Stimulated activated memory B cell treated with anti-CD40 and anti-IgM and Interleukin-4, amounts not matched to agents 10 μg/mL and 1 μg/mL and 100 μg/mL, for 72 hours (primary cell): Measurements from ENCODE around the gene KDM4F.

ENCODE experiments used
- ATAC-seq: fragments of 150-1000 bp; cut with Tn5 transposase; 2 replicates; pipeline ENCODE4 v1.10.0; 2021
- H3K27ac Mint-ChIP-seq: one replicate; pipeline ENCODE4 v1.8.0; 2022; ENCODE audit warnings: mild to moderate bottlenecking, mixed read lengths
- H3K27me3 Mint-ChIP-seq: one replicate; pipeline ENCODE4 v1.8.0; 2022; ENCODE audit warnings: mixed read lengths
- H3K36me3 Mint-ChIP-seq: one replicate; pipeline ENCODE4 v1.8.0; 2022; ENCODE audit warnings: mixed read lengths
- H3K4me1 Mint-ChIP-seq: one replicate; pipeline ENCODE4 v1.8.0; 2022; ENCODE audit warnings: mixed read lengths
- H3K4me3 Mint-ChIP-seq: one replicate; pipeline ENCODE4 v1.8.0; 2022; ENCODE audit warnings: mild to moderate bottlenecking, moderate library complexity, mixed read lengths
- H3K9me3 Mint-ChIP-seq: one replicate; pipeline ENCODE4 v1.8.0; 2022; ENCODE audit warnings: mixed read lengths

The KDM4F gene

DNA sequence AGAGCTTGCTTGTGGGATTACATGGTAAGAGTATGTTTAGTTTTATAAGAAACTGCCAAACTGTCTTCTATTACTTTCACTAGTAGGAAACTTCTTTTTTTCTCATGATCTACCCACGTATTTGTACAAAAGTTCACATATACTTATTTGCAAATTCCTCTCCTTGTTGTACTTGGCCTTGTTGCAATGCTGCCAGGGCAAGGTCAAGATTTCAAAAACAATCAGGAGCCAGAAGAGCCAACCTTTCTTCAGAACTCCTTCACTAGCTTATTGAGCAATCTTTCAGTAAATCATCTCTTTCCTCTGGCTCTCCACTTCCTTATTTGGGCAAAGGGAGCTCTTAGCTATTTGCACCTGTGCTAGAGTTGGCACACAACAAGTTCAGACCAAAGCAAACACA is 27.2 kb downstream of the KDM4F start:
- ATAC-seq: no peak
- no peak overlapping the region for H3K4me3 Mint-ChIP-seq
- H3K9me3 Mint-ChIP-seq: no peaks in the 10 kb centered on the region
- no peak overlapping the region for H3K27ac Mint-ChIP-seq
- no peaks in the 10 kb centered on the region for H3K27me3 Mint-ChIP-seq
- peaks cover 6% of the 10 kb centered on the region for H3K36me3 Mint-ChIP-seq
- H3K4me1 Mint-ChIP-seq: peaks cover 12% of the 10 kb centered on the region

DNA sequence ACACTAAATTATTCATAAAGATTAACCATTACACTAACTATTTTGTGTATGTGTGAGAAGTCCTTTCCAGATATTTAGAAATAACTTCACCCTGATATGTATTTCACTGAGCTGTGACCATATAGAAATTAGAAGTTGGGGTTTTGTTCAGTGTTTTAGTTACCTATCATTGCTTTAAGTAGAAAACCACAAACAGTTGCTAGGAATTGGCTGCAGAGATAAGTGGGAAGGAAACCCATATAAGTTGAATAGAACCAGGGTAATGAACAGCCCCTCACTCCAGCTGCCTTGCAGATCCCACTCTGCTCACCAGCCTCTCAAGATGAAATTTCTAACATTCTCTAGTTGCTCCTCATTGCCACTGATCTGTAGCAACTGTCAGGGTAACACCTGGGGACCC is 27.8 kb downstream of the KDM4F start:
- no peak overlapping the region for H3K4me3 Mint-ChIP-seq
- no peaks in the 10 kb centered on the region for H3K27me3 Mint-ChIP-seq
- H3K27ac Mint-ChIP-seq: no peak overlapping the region
- no peaks in the 10 kb centered on the region for H3K9me3 Mint-ChIP-seq
- peaks cover 12% of the 10 kb centered on the region for H3K4me1 Mint-ChIP-seq
- no peak for ATAC-seq
- peaks cover 6% of the 10 kb centered on the region for H3K36me3 Mint-ChIP-seq

DNA sequence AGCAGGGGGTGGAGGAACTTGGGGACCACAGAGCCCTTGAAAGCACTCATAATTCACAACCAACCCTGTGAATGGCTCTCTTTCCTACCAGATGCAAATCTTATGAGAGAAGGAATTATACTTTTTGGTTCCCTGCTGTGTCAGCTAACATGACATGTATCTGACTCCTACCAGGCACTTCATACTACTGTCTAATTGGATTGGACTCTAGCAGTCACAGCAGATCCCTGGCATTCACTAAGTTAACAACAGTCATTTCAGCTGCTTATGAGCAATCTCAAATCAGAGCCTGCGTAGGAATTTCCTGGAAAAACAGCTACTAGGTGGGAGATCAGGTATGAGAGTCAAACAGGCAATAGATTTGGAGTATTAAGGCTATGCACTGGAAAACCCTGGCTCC is 29.3 kb downstream of the KDM4F start:
- no peaks in the 10 kb centered on the region for H3K36me3 Mint-ChIP-seq
- no peaks in the 10 kb centered on the region for H3K27me3 Mint-ChIP-seq
- ATAC-seq: no peak
- H3K4me3 Mint-ChIP-seq: no peak overlapping the region
- peaks cover 7% of the 10 kb centered on the region for H3K4me1 Mint-ChIP-seq
- no peak overlapping the region for H3K27ac Mint-ChIP-seq
- H3K9me3 Mint-ChIP-seq: no peaks in the 10 kb centered on the region

GRCh38 chr11:95081010-95081409 is 31.8 kb downstream of the KDM4F start:
- no peaks in the 10 kb centered on the region for H3K27me3 Mint-ChIP-seq
- H3K36me3 Mint-ChIP-seq: no peaks in the 10 kb centered on the region
- no peaks in the 10 kb centered on the region for H3K9me3 Mint-ChIP-seq
- H3K27ac Mint-ChIP-seq: no peak overlapping the region
- peaks cover 13% of the 10 kb centered on the region for H3K4me1 Mint-ChIP-seq
- no peak for ATAC-seq
- H3K4me3 Mint-ChIP-seq: no peak overlapping the region

DNA sequence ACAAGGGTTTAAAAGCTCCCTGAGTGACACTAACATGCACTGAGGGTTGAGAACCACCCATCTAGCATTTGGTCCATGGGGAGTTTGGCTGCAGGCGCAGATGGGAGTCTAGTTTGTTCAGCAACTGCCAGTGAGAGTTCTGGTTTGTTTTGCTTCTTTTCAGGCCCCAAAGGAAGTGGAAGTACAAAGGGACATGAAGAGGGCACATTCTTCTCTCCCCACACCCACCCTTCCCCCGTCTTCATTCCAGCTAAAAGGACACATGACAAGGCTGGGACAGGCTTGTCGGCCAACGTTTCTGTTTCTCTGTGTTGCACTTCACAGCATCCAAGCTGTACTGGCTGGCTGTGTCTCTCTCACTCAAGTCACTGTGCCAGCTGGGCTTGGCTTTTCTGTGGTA is 32.2 kb downstream of the KDM4F start:
- H3K4me3 Mint-ChIP-seq: no peak overlapping the region
- no peak for ATAC-seq
- no peaks in the 10 kb centered on the region for H3K9me3 Mint-ChIP-seq
- peaks cover 10% of the 10 kb centered on the region for H3K4me1 Mint-ChIP-seq
- no peak overlapping the region for H3K27ac Mint-ChIP-seq
- H3K27me3 Mint-ChIP-seq: no peaks in the 10 kb centered on the region
- H3K36me3 Mint-ChIP-seq: no peaks in the 10 kb centered on the region

- no peak overlapping the region for H3K27ac Mint-ChIP-seq
- no peaks in the 10 kb centered on the region for H3K27me3 Mint-ChIP-seq
- no peaks in the 10 kb centered on the region for H3K36me3 Mint-ChIP-seq
- no peaks in the 10 kb centered on the region for H3K9me3 Mint-ChIP-seq
- ATAC-seq: no peak
- H3K4me3 Mint-ChIP-seq: no peak overlapping the region
- peaks cover 6% of the 10 kb centered on the region for H3K4me1 Mint-ChIP-seq
Observed at GRCh38 chr11:95082576-95083001, 33.4 kb downstream of the KDM4F start.

DNA sequence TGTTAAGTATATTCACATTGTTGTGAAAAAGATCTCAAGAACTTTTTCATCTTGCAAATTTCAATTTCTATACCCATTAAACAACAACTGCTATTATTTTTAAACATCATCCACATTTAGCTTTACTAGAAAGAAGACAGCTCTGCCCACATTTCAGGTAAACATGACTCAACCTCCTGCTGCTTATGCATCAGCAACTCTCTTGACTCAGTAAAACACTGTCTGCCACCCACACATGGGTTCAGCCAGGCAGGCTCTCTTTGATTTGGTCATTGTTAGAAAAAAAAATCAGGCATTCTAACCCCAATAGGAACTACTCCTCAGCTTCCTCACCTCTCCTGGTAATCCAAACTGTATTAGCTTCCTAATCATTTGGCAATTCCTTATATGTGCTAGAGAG is 35.3 kb downstream of the KDM4F start:
- Mint-ChIP-seq H3K4me1 (peaks cover 20% of the 10 kb centered on the region), H3K27ac (no peak overlapping the region)
- no peak for ATAC-seq

DNA sequence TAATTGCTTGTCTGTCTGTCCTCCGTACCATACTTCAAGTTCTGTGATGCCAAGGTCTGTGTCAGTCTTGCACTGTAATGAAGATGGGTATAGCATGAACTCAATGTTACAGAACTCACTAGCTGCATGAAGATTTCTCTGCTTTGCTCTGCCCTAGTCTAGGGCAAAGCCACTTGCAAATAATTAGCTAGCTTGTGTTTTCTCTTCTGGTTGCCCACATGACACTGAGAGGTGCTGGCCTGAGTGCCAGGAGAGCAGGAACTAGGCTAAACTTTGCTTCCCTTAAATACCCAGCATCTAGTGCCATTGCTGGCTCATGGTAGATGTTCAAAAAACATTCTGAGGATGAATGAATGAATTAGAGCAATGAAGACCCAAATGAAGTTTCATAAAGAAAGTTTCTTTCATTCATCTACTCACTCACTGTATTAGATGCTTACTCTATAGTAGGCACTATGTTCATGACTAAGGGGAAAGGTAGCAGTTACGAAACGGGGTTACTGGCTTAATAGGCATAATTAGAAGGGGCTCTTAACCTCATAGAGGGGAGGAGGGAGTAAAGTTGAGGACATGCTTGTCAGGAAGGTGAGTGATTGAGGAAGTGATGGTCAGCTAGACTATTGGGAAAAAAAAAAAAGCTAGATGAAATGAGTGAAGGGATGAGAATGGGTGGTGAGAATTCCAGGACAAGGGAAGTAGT is 36.0 kb downstream of the KDM4F start:
- ATAC-seq: no peak
- Mint-ChIP-seq H3K36me3 (no peaks in the 10 kb centered on the region), H3K4me3 (no peak overlapping the region), H3K4me1 (peaks cover 22% of the 10 kb centered on the region), H3K27ac (peak overlapping the region; percentile 15), H3K27me3 (no peaks in the 10 kb centered on the region), H3K9me3 (no peaks in the 10 kb centered on the region)

More for the DNA sequence above, 35.3 kb downstream of the KDM4F start:
- Mint-ChIP-seq H3K4me3 (no peak overlapping the region), H3K36me3 (no peaks in the 10 kb centered on the region), H3K27me3 (no peaks in the 10 kb centered on the region), H3K9me3 (no peaks in the 10 kb centered on the region)

DNA sequence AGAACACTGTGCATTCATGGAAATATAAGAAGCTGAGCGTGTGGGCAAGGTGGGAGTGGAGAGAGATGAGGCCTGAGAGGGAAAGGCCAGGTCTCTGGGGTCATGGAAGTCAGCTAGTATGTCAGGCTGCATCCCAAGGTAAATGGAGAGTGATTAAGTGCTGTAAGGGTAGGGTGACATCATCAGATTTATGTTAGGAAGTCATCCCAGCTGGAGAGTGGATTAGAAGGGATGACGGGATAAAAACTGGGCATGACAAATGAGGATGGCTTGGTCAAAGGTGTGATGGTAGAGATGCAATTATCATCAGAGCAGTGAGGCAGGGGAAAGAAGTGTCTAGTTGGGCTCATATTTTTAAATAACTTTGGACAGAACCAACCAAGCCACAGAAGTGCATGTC is 36.9 kb downstream of the KDM4F start:
- Mint-ChIP-seq H3K4me1 (peaks cover 31% of the 10 kb centered on the region), H3K27me3 (no peaks in the 10 kb centered on the region), H3K27ac (peak overlapping the region; percentile 15), H3K36me3 (no peaks in the 10 kb centered on the region), H3K4me3 (no peak overlapping the region), H3K9me3 (no peaks in the 10 kb centered on the region)
- no peak for ATAC-seq

DNA sequence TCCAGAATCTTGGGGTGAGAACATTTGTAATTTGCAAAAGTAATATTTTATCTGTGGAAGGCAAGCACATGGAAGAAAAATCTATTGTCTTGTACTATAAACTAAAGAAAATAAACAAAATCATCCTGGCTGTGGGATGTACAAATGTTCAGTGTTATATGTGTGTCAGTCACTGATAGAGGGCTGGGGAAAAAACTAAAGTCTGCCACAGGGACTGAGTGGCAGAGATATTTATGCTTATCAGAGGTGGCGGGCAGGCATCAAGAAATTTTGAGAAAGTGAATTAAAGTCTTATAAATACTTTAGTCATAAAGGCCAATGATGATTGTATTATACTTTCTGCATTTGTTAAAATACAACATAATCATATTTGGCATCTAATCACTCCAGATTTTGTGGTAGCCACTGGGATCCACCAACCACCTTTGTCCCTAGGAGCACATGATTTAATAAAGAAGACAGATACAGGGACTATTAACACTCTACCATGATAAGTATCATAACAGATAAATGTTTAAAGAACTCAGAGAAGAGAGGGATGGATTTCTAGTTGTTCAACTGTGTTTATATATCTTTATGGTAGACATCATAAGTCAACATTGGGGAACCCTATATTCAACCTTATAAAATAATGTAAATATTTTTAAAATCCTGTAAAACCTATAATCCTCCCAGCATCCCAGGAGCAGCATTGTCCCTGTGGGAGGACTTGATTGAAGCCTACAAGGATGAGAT is 37.8 kb downstream of the KDM4F start:
- no peaks in the 10 kb centered on the region for H3K27me3 Mint-ChIP-seq

GRCh38 chr11:95088946-95089619 is 39.9 kb downstream of the KDM4F start:
- Mint-ChIP-seq H3K4me1 (peaks cover 59% of the 10 kb centered on the region), H3K36me3 (peaks cover 5% of the 10 kb centered on the region), H3K27me3 (no peaks in the 10 kb centered on the region), H3K9me3 (no peaks in the 10 kb centered on the region), H3K27ac (peak overlapping the region; percentile 99), H3K4me3 (peak overlapping the region; percentile 99)
- peak; percentile 86 for ATAC-seq

More for the DNA sequence above, 37.8 kb downstream of the KDM4F start:
- Mint-ChIP-seq H3K4me1 (peaks cover 40% of the 10 kb centered on the region), H3K27ac (peak overlapping the region; percentile 15), H3K36me3 (peaks cover 3% of the 10 kb centered on the region), H3K9me3 (no peaks in the 10 kb centered on the region), H3K4me3 (no peak overlapping the region)
- no peak for ATAC-seq

DNA sequence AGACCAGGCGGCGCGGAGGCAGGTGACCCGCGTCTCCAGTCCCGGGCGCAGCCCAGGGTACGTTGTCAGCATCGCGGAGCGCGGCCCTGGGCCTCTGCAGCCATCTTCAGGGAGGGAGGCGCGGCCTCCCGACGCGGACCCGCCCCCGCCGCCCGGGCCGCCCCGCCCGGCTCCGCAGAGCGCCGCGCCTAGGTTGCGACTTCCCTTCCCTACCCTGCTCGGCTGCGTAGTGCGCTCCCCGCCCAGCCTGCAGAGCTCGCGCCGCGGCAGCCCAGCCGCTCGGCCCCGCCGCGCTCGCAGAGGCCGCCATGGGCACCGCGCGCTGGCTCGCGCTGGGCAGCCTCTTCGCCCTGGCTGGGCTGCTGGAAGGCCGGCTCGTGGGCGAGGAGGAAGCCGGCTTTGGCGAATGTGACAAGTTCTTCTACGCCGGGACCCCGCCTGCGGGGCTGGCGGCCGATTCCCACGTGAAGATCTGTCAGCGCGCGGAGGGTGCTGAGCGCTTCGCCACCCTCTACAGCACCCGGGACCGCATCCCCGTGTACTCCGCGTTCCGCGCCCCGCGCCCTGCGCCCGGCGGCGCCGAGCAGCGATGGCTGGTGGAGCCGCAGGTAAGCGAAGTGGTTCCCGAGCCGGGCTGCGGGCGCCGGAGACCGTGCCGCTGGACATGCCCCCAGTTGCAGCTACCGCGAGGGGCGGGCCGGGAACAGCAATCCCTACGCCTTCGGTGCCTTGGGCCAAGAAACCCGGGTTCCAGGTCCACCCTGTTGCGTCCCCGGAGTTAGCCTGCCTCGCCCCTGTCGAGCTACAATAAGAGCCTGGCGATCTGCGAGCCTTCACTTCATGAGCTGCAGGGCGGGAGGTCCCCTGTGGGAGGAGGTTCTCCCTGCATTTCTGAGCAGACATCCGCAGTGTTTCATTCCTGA is 40.7 kb downstream of the KDM4F start, which contains the start of gene ENDOD1:
Gene ENDOD1 (plus strand): TSS at position 227 of the 923 bp plus-strand sequence. CDS start 82 bp downstream, at position 309.
- Mint-ChIP-seq H3K9me3 (no peaks in the 10 kb centered on the region), H3K27me3 (no peaks in the 10 kb centered on the region), H3K36me3 (peaks cover 5% of the 10 kb centered on the region), H3K27ac (peak within 1 kb of the TSS; percentile 99), H3K4me3 (peak within 1 kb of the TSS; percentile 99), H3K4me1 (peaks cover 54% of the 10 kb centered on the region)
- ATAC-seq: peak; percentile 98

- no peak overlapping the region for H3K4me3 Mint-ChIP-seq
- H3K27ac Mint-ChIP-seq: peak overlapping the region; percentile 5
- no peaks in the 10 kb centered on the region for H3K9me3 Mint-ChIP-seq
- peaks cover 5% of the 10 kb centered on the region for H3K36me3 Mint-ChIP-seq
- H3K27me3 Mint-ChIP-seq: no peaks in the 10 kb centered on the region
- ATAC-seq: no peak
- peaks cover 67% of the 10 kb centered on the region for H3K4me1 Mint-ChIP-seq
Observed at GRCh38 chr11:95091663-95092180, 42.5 kb downstream of the KDM4F start.

GRCh38 chr11:95092549-95093324 is 43.5 kb downstream of the KDM4F start:
- Mint-ChIP-seq H3K9me3 (no peaks in the 10 kb centered on the region), H3K4me1 (peaks cover 77% of the 10 kb centered on the region), H3K27me3 (no peaks in the 10 kb centered on the region), H3K4me3 (peak overlapping the region; percentile 32), H3K27ac (peak overlapping the region; percentile 65), H3K36me3 (peaks cover 5% of the 10 kb centered on the region)
- no peak for ATAC-seq
